ENCODE data around the gene SKI.

Gene SKI

DNA sequence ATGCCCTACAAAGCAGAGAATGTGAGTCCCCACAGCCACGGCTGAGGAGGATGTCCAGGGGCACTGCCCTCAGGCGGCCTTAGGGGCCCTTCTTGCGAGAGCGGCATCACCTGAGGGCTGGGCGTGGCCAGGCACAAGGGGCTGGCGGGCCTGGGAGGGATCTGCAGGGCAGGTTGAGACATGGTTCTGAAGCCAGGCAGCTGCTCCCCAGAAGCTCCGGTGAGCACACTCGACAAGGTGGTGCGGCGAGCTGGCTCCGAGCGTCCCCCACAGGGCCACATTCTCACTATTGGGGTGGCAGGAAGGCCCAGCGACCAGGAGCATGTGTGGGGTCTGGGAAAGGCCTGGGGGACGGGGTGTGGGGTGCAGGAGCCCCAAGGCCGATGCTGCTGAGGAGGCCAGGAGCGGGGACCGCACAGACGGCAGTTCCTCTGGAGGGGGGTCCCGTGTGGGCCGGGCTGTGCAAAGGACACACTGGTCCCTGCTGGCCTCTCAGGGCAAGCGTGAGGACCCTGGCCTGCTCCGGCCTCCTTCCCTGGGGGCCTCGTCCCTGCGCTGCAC, 116.1 kb downstream of the SKI start:
- Histone ChIP-seq H3K4me3 (ENCODE audit: low read length) (no peak overlapping the region), H3K9ac (ENCODE audit: low read depth, low read length) (no peak overlapping the region), H3K4me1 (ENCODE audit: control insufficient read depth, insufficient read depth, low read length) (no peaks in the 10 kb centered on the region), H3K36me3 (ENCODE audit: insufficient read depth, low read length) (no peaks in the 10 kb centered on the region), H3K4me2 (ENCODE audit: low read length) (no peak overlapping the region), H3K9me3 (replicated peaks; ENCODE audit: low read length) (no peaks in the 10 kb centered on the region), H3K27me3 (ENCODE audit: control insufficient read depth, insufficient read depth, low read length) (peaks cover 4% of the 10 kb centered on the region)

DNA sequence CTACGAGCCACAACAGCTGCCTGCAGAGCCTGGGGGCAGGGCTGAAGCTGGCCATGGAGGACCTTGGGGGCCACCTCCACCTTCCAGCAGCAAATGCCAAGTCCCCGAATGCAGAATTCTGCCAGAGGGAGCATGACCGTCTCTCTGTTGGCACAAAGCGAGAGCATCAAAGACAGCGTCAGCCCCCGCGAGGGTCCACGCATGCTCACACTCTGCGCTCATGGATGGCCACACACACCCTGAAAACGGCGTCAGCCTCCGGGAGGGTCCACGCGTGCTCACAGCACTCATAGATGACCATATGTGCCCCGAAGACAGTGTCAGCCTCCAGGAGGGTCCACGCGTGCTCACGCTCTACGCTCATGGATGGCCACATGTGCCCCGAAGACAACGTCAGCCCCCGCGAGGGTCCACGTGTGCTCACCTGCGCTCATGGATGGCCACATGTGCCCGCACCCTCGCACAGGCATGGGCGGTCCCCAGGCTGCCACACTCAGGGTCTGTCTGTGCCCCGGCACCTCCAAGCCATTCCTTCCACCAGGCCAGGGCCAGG, 116.7 kb downstream of the SKI start:
- Histone ChIP-seq H3K36me3 (ENCODE audit: insufficient read depth, low read length) (no peaks in the 10 kb centered on the region), H3K4me3 (ENCODE audit: low read length) (no peak overlapping the region), H3K27me3 (ENCODE audit: control insufficient read depth, insufficient read depth, low read length) (peaks cover 4% of the 10 kb centered on the region), H3K9me3 (replicated peaks; ENCODE audit: low read length) (no peaks in the 10 kb centered on the region), H3K4me2 (ENCODE audit: low read length) (no peak overlapping the region), H3K4me1 (ENCODE audit: control insufficient read depth, insufficient read depth, low read length) (no peaks in the 10 kb centered on the region), H3K9ac (ENCODE audit: low read depth, low read length) (no peak overlapping the region)

DNA sequence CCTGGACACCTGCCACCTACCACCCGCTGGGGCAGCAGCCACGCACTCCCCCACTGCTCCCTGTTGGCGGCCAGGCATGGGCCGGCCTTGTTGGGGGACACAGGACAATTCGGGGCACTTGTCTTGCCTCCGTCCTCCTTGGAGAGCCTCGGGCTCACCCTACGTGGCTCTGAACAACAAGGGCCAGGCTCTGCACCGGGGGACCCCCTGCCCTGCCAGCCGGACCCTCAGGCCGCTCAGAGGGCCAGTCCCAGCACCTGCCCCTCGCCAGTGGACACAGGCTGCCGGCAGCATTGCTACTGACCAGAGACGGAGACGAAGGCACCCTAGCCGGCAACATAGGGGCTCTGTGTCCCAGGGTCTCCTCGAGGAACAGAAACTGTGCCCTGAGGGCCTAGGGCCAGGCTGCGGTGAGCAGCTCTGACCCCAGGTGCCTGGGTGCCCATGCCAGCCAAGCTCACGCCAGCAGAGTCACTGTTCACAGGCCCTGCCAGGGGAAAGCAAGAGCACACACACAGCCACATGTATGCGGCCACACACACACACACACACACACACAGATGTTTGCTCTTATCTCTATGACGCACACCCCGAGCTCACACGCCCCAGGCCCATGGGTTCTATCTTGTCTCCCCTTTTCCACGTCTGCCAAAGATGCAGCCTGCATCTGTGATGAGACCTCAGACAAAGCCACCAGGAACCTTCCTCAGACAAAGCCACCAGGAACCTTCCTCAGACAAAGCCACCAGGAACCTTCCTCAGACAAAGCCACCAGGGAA, 117.4 kb downstream of the SKI start:
- H3K4me3 ChIP-seq (ENCODE audit: low read length) = no peak overlapping the region

DNA sequence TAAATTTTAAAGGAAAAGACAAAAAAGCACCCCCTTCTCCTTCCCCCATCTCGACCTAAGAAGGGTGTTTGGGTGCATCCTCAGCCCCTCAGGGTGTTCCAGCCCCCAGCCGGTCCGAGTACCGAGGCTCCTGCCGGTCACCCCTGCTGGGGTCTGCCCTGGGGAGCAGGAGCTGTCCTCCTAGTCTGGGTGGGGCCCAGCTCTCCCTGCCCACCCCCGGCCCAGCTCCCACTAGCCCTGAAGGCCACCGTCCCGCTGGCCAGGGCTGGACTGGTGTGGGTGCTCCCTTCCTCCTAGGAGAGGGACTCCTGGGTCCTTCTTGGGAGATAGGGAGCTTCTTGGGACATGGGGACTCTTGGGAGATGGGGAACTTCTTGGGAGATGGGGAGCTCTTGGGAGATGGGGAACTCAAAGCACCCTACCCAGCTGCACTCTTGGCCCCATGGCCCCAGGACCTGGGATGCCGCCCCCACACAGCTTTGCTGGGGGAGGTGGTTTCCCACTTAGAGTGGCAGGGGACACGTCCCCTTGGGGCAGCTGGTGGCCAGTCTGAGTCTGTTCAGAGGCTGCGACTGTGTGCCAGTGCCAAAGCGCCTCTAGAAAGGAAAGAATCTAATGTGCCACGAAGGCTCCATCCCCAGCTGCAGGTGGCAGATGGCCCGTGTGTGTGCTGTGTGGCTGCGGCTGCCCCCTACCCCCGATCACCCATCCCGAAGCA, 118.7 kb downstream of the SKI start:
- no peaks in the 10 kb centered on the region for H3K4me1 ChIP-seq (ENCODE audit: control insufficient read depth, insufficient read depth, low read length)
- H3K9ac ChIP-seq (ENCODE audit: low read depth, low read length) = no peak overlapping the region
- H3K4me3 ChIP-seq (ENCODE audit: low read length) = no peak overlapping the region
- H3K9me3 ChIP-seq (replicated peaks; ENCODE audit: low read length) = no peaks in the 10 kb centered on the region
- no peak overlapping the region for H3K4me2 ChIP-seq (ENCODE audit: low read length)
- peaks cover 10% of the 10 kb centered on the region for H3K27me3 ChIP-seq (ENCODE audit: control insufficient read depth, insufficient read depth, low read length)
- H3K36me3 ChIP-seq (ENCODE audit: insufficient read depth, low read length) = no peaks in the 10 kb centered on the region

More for the DNA sequence above, 117.4 kb downstream of the SKI start:
- Histone ChIP-seq H3K36me3 (ENCODE audit: insufficient read depth, low read length) (no peaks in the 10 kb centered on the region), H3K9ac (ENCODE audit: low read depth, low read length) (no peak overlapping the region), H3K4me1 (ENCODE audit: control insufficient read depth, insufficient read depth, low read length) (no peaks in the 10 kb centered on the region), H3K27me3 (ENCODE audit: control insufficient read depth, insufficient read depth, low read length) (peaks cover 4% of the 10 kb centered on the region), H3K4me2 (ENCODE audit: low read length) (no peak overlapping the region), H3K9me3 (replicated peaks; ENCODE audit: low read length) (no peaks in the 10 kb centered on the region)

DNA sequence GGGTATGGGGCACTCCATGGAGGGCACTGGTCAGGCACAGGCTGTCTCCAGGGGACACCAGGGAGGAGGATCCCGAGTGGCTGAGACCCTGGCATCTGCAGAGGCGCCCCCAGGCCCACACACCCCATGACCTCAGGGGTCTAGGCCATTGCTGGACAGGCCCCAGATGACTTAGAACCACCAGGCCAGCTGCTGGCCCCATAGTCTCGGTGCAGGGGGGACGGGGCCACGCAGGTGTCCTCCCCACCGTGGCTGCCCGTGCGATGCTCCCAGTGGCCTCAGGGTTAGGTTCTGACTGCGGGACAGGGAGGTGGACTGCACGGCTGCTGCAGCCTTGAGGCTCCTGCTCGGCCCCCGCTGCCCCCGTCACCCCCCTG, 119.3 kb downstream of the SKI start:
- Histone ChIP-seq H3K9me3 (replicated peaks; ENCODE audit: low read length) (no peaks in the 10 kb centered on the region), H3K4me2 (ENCODE audit: low read length) (no peak overlapping the region)

DNA sequence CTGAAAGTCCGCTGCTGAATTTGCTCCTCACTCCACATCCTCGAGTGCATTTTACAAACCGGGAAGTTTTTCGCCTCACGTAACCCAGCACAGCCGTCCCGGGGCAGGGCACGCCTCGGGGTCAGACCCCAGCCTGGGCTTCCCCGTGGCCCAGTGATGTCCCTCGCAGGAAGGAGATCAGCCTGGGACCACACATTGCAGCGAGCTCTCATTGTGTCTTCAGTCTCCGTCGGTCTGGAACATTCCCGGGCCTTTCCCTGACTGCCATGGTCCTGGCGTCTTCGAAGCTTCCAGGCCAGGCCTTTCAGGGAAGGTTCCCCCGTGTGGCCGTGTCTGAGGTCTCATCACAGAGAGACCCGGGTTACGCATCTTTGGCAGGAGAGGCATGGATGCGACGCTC, 119.8 kb downstream of the SKI start:
- Histone ChIP-seq H3K4me2 (ENCODE audit: low read length) (no peak overlapping the region), H3K4me1 (ENCODE audit: control insufficient read depth, insufficient read depth, low read length) (no peaks in the 10 kb centered on the region), H3K9ac (ENCODE audit: low read depth, low read length) (no peak overlapping the region), H3K9me3 (replicated peaks; ENCODE audit: low read length) (no peaks in the 10 kb centered on the region), H3K27me3 (ENCODE audit: control insufficient read depth, insufficient read depth, low read length) (peaks cover 11% of the 10 kb centered on the region), H3K36me3 (ENCODE audit: insufficient read depth, low read length) (no peaks in the 10 kb centered on the region), H3K4me3 (ENCODE audit: low read length) (no peak overlapping the region)

More for the DNA sequence above, 119.3 kb downstream of the SKI start:
- peaks cover 11% of the 10 kb centered on the region for H3K27me3 ChIP-seq (ENCODE audit: control insufficient read depth, insufficient read depth, low read length)
- no peaks in the 10 kb centered on the region for H3K36me3 ChIP-seq (ENCODE audit: insufficient read depth, low read length)
- no peak overlapping the region for H3K9ac ChIP-seq (ENCODE audit: low read depth, low read length)
- H3K4me1 ChIP-seq (ENCODE audit: control insufficient read depth, insufficient read depth, low read length) = no peaks in the 10 kb centered on the region
- no peak overlapping the region for H3K4me3 ChIP-seq (ENCODE audit: low read length)

DNA sequence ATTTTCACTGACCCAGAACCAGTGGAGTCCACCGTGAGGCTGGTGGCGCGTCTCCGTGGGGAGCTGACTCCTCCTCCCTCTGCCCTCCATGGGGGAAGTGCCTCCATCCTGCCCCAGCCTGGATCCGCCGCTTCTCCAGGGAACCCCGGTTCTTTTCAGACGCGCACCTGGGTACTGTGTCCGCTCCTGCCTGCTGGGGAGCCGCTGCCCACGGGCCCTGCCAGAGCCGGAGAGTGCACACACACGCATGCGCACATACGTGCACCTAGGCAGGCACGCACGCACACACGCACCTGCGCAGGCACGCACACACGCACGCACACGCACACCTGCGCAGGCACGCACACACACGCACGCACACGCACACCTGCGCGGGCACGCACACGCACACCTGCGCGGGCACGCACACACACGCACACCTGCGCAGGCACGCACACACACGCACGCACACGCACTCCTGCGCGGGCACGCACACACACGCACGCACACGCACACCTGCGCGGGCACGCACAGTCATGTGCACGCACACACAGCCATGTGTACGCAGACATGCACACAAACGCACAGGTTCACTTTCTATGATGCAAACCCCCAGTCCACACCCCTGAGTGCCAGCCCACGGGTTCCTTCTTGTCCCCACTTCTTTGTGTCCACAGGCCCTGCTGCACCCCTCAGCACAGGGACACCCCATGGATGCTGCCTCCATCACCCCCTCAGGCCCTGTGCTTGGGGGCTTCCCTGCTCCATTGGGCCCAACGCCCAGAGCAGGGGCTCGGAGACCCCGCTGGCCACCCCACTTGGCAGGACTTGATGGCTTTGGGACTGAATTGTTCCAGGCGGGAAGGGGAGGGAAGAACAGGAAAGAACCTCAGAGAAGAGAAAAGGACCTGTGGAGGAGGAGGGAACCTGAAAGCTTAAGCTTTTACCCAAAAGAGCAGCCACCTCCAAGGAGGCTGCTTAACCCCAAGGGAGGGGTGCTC, 120.5 kb downstream of the SKI start:
- Histone ChIP-seq H3K9me3 (replicated peaks; ENCODE audit: low read length) (no peaks in the 10 kb centered on the region), H3K36me3 (ENCODE audit: insufficient read depth, low read length) (no peaks in the 10 kb centered on the region), H3K4me2 (ENCODE audit: low read length) (no peak overlapping the region), H3K4me3 (ENCODE audit: low read length) (no peak overlapping the region), H3K27me3 (ENCODE audit: control insufficient read depth, insufficient read depth, low read length) (peaks cover 11% of the 10 kb centered on the region), H3K4me1 (ENCODE audit: control insufficient read depth, insufficient read depth, low read length) (no peaks in the 10 kb centered on the region), H3K9ac (ENCODE audit: low read depth, low read length) (no peak overlapping the region)

DNA sequence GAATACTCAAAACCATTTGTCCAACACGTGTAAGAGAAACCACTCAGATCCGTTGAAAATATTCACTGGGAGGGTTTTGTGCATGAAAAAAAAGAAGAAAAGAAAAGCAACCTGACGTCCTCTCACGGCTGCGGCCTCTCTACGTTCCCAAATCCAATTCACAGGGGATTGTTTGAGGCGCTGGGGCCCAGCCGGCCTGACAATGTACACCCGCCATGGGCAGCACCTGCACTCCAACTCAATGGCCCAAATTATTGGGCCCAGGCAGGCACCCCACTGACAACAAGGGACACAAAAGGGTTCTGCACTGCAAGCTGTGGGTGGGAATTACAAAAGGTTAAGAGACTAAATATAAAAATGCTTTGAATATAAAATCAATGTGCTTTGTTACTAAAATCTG, 121.7 kb downstream of the SKI start:
- no peaks in the 10 kb centered on the region for H3K4me1 ChIP-seq (ENCODE audit: control insufficient read depth, insufficient read depth, low read length)
- H3K4me3 ChIP-seq (ENCODE audit: low read length) = no peak overlapping the region
- H3K9me3 ChIP-seq (replicated peaks; ENCODE audit: low read length) = no peaks in the 10 kb centered on the region
- H3K4me2 ChIP-seq (ENCODE audit: low read length) = no peak overlapping the region
- H3K36me3 ChIP-seq (ENCODE audit: insufficient read depth, low read length) = no peaks in the 10 kb centered on the region
- H3K9ac ChIP-seq (ENCODE audit: low read depth, low read length) = no peak overlapping the region
- peaks cover 11% of the 10 kb centered on the region for H3K27me3 ChIP-seq (ENCODE audit: control insufficient read depth, insufficient read depth, low read length)

DNA sequence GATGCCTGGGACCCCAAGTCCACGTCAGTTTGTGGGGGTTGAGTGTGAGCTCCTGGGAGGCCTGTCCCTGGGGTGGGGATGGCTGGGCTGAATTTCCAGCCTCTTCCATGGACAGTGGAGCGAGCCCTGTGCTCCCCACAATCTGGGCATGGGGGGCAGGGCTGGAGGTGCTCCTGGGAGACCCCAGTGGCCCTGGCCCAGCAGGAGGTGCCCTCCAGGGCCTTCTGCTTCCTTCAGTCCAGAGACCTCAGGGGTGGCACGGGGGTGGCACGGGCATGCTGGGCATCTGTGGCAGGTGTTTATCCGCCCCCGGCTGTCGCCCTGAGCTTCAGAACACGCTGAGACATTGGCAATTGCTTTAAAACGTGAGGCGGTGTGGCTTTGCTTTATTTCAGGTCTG, 122.4 kb downstream of the SKI start:
- H3K4me3 ChIP-seq (ENCODE audit: low read length) = no peak overlapping the region

DNA sequence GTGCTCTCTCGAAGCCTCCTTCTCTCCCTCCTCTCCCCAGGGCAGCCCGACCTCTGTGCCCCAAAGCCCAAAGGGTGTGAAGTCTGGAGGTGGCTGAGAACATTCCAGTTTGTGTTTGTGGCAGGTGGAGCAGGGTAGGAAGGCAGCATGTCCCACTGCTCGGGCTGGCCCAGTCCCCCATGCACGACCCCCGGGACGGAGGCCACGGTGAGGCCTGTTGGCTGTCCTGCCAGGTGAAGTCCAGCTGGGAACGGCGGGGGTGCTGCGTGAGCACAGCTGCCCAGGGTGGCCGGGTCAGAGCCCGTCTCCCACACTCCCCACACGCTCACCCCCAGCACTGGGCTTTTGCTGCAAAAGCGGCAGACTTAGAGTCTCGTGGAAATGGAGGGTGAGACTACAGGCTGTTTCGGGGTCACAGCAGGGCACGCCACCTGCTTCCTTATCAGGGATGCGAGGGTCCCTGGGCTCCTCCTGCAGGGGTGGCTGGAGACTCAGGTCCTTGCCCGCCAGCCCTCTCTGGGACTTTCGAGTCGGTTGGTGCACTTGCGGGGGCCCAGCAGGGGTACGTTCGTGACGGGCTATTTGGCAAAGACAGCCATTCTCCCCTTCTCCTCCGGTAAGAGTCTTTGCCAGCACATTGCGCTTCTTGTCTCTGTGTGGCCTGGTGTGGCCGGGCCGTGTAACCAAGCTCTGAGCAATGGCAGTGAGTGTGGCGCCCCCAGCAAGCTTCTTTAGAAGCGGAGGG, 123.0 kb downstream of the SKI start:
- H3K9me3 ChIP-seq (replicated peaks; ENCODE audit: low read length) = no peaks in the 10 kb centered on the region
- no peak overlapping the region for H3K4me3 ChIP-seq (ENCODE audit: low read length)
- no peaks in the 10 kb centered on the region for H3K4me1 ChIP-seq (ENCODE audit: control insufficient read depth, insufficient read depth, low read length)
- no peaks in the 10 kb centered on the region for H3K36me3 ChIP-seq (ENCODE audit: insufficient read depth, low read length)
- H3K9ac ChIP-seq (ENCODE audit: low read depth, low read length) = no peak overlapping the region
- H3K27me3 ChIP-seq (ENCODE audit: control insufficient read depth, insufficient read depth, low read length) = peaks cover 11% of the 10 kb centered on the region
- H3K4me2 ChIP-seq (ENCODE audit: low read length) = no peak overlapping the region

More for the DNA sequence above, 122.4 kb downstream of the SKI start:
- peaks cover 11% of the 10 kb centered on the region for H3K27me3 ChIP-seq (ENCODE audit: control insufficient read depth, insufficient read depth, low read length)
- no peak overlapping the region for H3K9ac ChIP-seq (ENCODE audit: low read depth, low read length)
- no peak overlapping the region for H3K4me2 ChIP-seq (ENCODE audit: low read length)
- no peaks in the 10 kb centered on the region for H3K36me3 ChIP-seq (ENCODE audit: insufficient read depth, low read length)
- no peaks in the 10 kb centered on the region for H3K9me3 ChIP-seq (replicated peaks; ENCODE audit: low read length)
- H3K4me1 ChIP-seq (ENCODE audit: control insufficient read depth, insufficient read depth, low read length) = no peaks in the 10 kb centered on the region
